HL-60/S4 (cell line): ENCODE data around the gene ATG9B.
"Not testable (repeated sequence)": the region's sequence is repeated elsewhere in the genome, so short reads cannot be mapped to it uniquely, and the experiment has no call there.

Experiments used
- in situ Hi-C: fragments of 300-500 bp; cut with MboI; formaldehyde crosslinking; loops from 2 replicates; pipeline ENCODE4 v1.14.3; 2022; ENCODE audit warnings: low sequenced_read_pairs

Gene ATG9B

DNA sequence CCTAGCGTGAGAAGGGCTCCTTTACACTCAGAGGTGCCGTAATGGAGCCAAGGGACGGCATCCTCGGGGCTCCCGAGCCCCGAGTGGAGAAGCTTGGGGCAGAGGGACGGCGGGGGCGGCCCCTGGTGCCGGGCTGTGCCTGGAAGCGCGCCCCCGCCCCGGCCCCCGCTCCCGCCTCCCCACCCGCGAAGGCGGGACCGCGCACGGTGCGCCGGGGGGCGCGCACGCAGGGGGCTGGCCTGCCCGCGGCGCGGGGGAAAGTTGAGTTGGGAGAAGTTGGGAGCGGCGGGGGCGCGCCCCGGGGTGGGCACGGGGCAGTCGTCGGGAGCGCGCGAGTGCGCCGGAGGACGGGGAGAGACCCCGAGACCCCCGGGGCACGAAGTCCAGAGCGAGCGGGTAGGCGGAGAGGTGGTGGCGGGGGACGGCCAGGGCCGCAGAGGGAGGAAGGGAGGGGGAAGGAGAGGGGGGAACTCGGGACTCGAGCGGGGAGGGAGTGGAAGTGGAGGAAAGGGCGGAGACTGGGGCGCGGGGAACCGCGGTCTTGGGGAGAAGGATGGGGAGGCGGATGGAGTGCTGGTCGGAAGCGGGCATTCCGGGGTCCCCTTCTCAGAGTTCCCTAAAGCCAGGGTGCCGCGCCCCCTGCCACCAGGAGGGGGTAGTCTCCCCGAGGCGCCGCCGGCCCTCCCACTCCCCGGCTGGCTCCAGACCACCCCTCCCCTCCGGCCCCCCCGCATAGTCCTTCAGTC, 35.2 kb upstream of the ATG9B start, which contains the start of gene SLC4A2:
Gene SLC4A2, plus strand, starts transcription at position 223 of the 746 bp plus-strand sequence. CDS start 2,399 bp downstream, outside the sequence.
- in situ Hi-C loops, result no loop called here

GRCh38 chr7:151058781-151059366, 34.6 kb upstream of the ATG9B start:
- in situ Hi-C loops, result no loop called here

- in situ Hi-C loops, result no loop called here
These were observed 33.9 kb upstream of the ATG9B start for GRCh38 chr7:151057989-151058780.

DNA sequence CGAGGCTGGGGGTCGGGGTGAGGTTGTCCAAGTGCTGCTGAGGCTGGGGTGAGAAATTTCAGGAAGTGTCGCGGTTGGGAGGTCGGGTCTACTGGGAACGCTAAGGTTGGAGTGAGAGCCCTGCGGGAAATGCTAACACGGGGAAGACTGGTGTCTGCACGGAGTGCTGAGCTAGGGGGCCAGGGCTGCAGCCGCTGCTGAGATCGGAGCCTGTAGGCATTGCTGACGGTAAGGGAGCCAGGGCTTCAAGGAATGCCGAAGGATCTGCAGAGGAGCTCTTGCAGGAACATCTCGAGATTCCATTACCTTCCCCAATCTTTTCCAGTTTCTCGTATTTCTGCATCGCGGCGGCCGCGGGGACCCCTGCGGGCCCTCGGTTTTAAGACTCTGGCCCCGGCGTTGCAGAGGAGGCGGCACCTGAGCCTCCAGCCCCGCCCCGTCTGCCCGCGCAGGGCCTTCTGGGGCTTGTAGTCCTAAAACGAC, 33.3 kb upstream of the ATG9B start, which contains the start of gene CDK5:
Gene CDK5, minus strand, starts transcription at position 392 of the 483 bp plus-strand sequence. Its CDS starts 49 bp downstream, at position 343.
- in situ Hi-C loops, result no loop called here

- in situ Hi-C loops, result no loop called here
These were observed 32.6 kb upstream of the ATG9B start for GRCh38 chr7:151056666-151057505.

GRCh38 chr7:151056283-151056665, 32.0 kb upstream of the ATG9B start:
- in situ Hi-C loops, result no loop called here

- in situ Hi-C loops, result no loop called here
These were observed 29.5 kb upstream of the ATG9B start for GRCh38 chr7:151053751-151054150.

GRCh38 chr7:151053096-151053495, 28.8 kb upstream of the ATG9B start:
- in situ Hi-C loops, result no loop called here

GRCh38 chr7:151051108-151051507, 26.8 kb upstream of the ATG9B start:
- in situ Hi-C loops, result no loop called here

GRCh38 chr7:151048911-151049463, 24.7 kb upstream of the ATG9B start:
- in situ Hi-C loops, result no loop called here

GRCh38 chr7:151047976-151048815, 23.9 kb upstream of the ATG9B start, which contains the start of gene ASIC3:
TSS of gene ASIC3 (plus strand) at chr7:151048531. CDS start at chr7:151048886, 355 bp downstream.
- in situ Hi-C loops, result no loop called here

- in situ Hi-C loops, result no loop called here
These were observed 22.6 kb upstream of the ATG9B start for GRCh38 chr7:151046603-151047573.

- in situ Hi-C loops, result no loop called here
These were observed 21.7 kb upstream of the ATG9B start for GRCh38 chr7:151045967-151046366.

- in situ Hi-C loops, result no loop called here
These were observed 21.0 kb upstream of the ATG9B start for GRCh38 chr7:151045262-151045661.

DNA sequence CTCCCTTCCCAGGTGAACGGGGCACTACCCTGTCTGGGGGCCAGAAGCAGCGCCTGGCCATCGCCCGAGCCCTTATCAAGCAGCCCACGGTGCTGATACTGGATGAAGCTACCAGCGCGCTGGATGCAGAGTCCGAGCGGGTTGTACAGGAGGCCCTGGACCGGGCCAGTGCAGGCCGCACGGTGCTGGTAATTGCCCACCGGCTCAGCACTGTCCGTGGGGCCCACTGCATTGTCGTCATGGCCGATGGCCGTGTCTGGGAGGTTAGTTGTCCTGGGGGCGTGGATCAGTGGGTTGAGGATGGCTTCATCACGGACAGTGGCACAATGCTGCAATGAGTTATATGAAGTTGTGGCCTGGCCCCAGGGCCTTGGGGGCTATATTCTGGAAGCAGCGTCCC, 19.7 kb upstream of the ATG9B start:
- in situ Hi-C loops, result no loop called here

GRCh38 chr7:151043449-151043848, 19.2 kb upstream of the ATG9B start:
- in situ Hi-C loops, result not testable (repeated sequence)

DNA sequence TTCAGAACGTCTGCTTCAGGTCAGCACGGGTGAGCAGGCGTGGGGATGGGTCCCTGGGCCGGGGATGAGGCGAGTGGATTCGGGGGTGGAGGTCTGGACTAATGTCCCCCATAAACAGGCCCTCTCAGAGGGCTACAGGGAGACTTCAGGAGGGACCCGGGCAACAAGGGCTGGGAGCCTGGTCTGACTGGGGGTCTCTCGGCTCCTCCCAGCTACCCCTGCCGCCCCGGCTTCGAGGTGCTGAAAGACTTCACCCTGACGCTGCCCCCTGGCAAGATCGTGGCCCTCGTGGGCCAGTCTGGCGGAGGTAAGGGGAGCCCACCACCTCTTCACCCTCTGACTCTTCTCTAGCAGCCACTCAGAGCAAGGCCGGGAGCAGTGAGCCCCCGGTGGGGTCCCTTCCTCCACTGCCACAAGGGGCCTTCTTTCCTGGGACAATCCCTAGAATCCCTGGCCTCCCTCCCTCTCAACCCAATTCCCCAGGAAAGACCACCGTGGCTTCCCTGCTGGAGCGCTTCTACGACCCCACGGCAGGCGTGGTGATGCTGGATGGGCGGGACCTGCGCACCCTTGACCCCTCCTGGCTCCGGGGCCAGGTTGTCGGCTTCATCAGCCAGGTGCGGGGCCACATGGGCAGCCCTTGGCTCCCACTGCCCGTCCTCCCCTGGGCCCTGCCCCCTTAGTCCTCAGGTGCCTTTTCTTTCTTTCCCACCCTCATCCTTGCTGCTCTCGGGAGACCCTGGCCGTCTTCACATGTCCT, 16.5 kb upstream of the ATG9B start:
- in situ Hi-C loops, result no loop called here
